H1 (cell line): ENCODE results near the gene CWC27. TPM values are rescaled to one million over a fixed set of nuclear protein-coding genes. Genes with fewer than 3 reads are reported as not detected.
A peak's percentile ranks its signal among the peaks of the same experiment; 100 is the strongest.

Experiments used
- CTCF ChIA-PET: fragments of 300-600 bp; sonication (Branson Sonifier 250); formaldehyde crosslinking; loops from one replicate; lab custom pipeline; 2021; ENCODE audit not compliant: partially characterized antibody; lab: Charles Lee
- POLR2A ChIA-PET: fragments of 300-600 bp; sonication (Branson Sonifier 250); formaldehyde crosslinking; loops from one replicate; lab custom pipeline; 2021; ENCODE audit warnings: inconsistent platforms; ENCODE audit not compliant: partially characterized antibody; lab: Charles Lee
- DNase-seq, 2 experiments: peaks; one replicate each; pipeline versions ENCODE4 v3.0.0 to v3.0.0-alpha.2; 2010 to 2022; ENCODE audit warnings: low spot score in 2 of 2, low read depth in 1 of 2, mixed read lengths in 1 of 2
- FAIRE-seq: peaks from 2 replicates; lab custom pipeline; 2011; peaks lifted over from hg19 to GRCh38; lab: Jason Lieb, UNC
- H2AFZ ChIP-seq: 2 replicates; pipeline ENCODE4 v1.8.1; 2012; ENCODE audit warnings: low read length, inconsistent platforms
- H2AK5ac ChIP-seq: 2 replicates; pipeline ENCODE4 v1.6.1; 2013; ENCODE audit warnings: low read depth, low read length
- H2BK120ac ChIP-seq: replicated peaks from 2 replicates; pipeline ENCODE3; 2013; ENCODE audit warnings: low read depth, low read length, inconsistent platforms
- H2BK12ac ChIP-seq: 2 replicates; pipeline ENCODE4 v1.6.1; 2013; ENCODE audit warnings: low read depth, low read length
- H2BK15ac ChIP-seq: 2 replicates; pipeline ENCODE4 v1.6.1; 2013; ENCODE audit warnings: low read length
- H2BK20ac ChIP-seq: 2 replicates; pipeline ENCODE4 v1.6.1; 2013; ENCODE audit warnings: low read length
- H2BK5ac ChIP-seq: 2 replicates; pipeline ENCODE4 v1.6.1; 2013; ENCODE audit warnings: low read depth, low read length
- H3K14ac ChIP-seq: 2 replicates; pipeline ENCODE4 v1.6.1; 2013; ENCODE audit warnings: inconsistent platforms; ENCODE audit not compliant: insufficient read length
- H3K18ac ChIP-seq: 2 replicates; pipeline ENCODE4 v1.6.1; 2013; ENCODE audit warnings: low read length; ENCODE audit errors: extremely low read depth
- H3K23ac ChIP-seq: 2 replicates; pipeline ENCODE4 v1.6.1; 2013; ENCODE audit warnings: inconsistent platforms; ENCODE audit not compliant: insufficient read length
- H3K23me2 ChIP-seq: 2 replicates; pipeline ENCODE4 v1.6.1; 2013; ENCODE audit warnings: low read depth, low read length
- H3K27ac ChIP-seq: 2 replicates; pipeline ENCODE4 v1.6.1; 2011; ENCODE audit warnings: low read depth, low read length, inconsistent platforms
- H3K27me3 ChIP-seq, 4 experiments: replicated peaks in 1 of 4; 1 replicate in 1 of 4; 2 replicates in 3 of 4; pipeline versions ENCODE4 v1.6.1 to v1.8.1; 2011 to 2013; ENCODE audit warnings: low read length in 3 of 4, mild to moderate bottlenecking in 3 of 4, inconsistent platforms in 2 of 4, mixed read lengths in 2 of 4, moderate library complexity in 1 of 4; ENCODE audit not compliant: control insufficient read depth in 3 of 4, insufficient read depth in 3 of 4; ENCODE audit errors: extremely low read depth in 1 of 4
- H3K36me3 ChIP-seq, 4 experiments: 2 replicates each; pipeline versions ENCODE4 v1.6.1 to v1.8.1; 2011 to 2013; ENCODE audit warnings: mild to moderate bottlenecking in 4 of 4, low read length in 3 of 4, moderate library complexity in 2 of 4, control low read depth in 1 of 4, inconsistent platforms in 1 of 4; ENCODE audit not compliant: insufficient read depth in 4 of 4, control insufficient read depth in 2 of 4
- H3K4ac ChIP-seq: replicated peaks from 2 replicates; pipeline ENCODE3; 2013; ENCODE audit warnings: low read length, low read depth, mixed read lengths, inconsistent platforms; ENCODE audit not compliant: insufficient read length
- H3K4me1 ChIP-seq, 4 experiments: replicated peaks in 1 of 4; 1 replicate in 1 of 4; 2 replicates in 3 of 4; pipeline versions ENCODE4 v1.6.1 to v1.8.1; 2011 to 2013; ENCODE audit warnings: low read length in 3 of 4, inconsistent platforms in 2 of 4, mixed read lengths in 1 of 4; ENCODE audit not compliant: insufficient read depth in 4 of 4, control insufficient read depth in 3 of 4
- H3K4me2 ChIP-seq, 2 experiments: 2 replicates each; pipeline versions ENCODE4 v1.6.1 to v1.8.1; 2011 to 2013; ENCODE audit warnings: low read depth in 2 of 2, low read length in 2 of 2, control low read depth in 1 of 2, inconsistent platforms in 1 of 2, mild to moderate bottlenecking in 1 of 2; ENCODE audit not compliant: insufficient read depth in 1 of 2
- H3K4me3 ChIP-seq, 4 experiments: fragments of 200-600, 300-600 bp in 1 of 4; sonication (generic), shearing (Covaris generic), sonication (Bioruptor Twin) in 1 of 4; 2 replicates each; pipeline versions ENCODE4 v1.5.1 to v1.8.1; 2011 to 2016; ENCODE audit warnings: low read length in 4 of 4, low read depth in 3 of 4, control low read depth in 2 of 4, inconsistent platforms in 2 of 4, mild to moderate bottlenecking in 2 of 4, mixed read lengths in 1 of 4, moderate library complexity in 1 of 4; ENCODE audit not compliant: insufficient read depth in 2 of 4; ENCODE audit errors: extremely low read depth in 1 of 4
- H3K56ac ChIP-seq: replicated peaks from 2 replicates; pipeline ENCODE3; 2013; ENCODE audit warnings: low read depth, mild to moderate bottlenecking, mixed read lengths, low read length, inconsistent platforms; ENCODE audit not compliant: insufficient read length
- H3K79me1 ChIP-seq: 2 replicates; pipeline ENCODE4 v1.6.1; 2013; ENCODE audit warnings: low read depth, low read length, control low read depth
- H3K79me2 ChIP-seq, 2 experiments: 2 replicates each; pipeline versions ENCODE4 v1.6.1 to v1.8.1; 2012 to 2013; ENCODE audit warnings: low read length in 2 of 2, mild to moderate bottlenecking in 2 of 2, inconsistent platforms in 1 of 2; ENCODE audit not compliant: insufficient read depth in 2 of 2, control insufficient read depth in 1 of 2
- H3K9ac ChIP-seq, 4 experiments: replicated peaks in 1 of 4; 1 replicate in 1 of 4; 2 replicates in 3 of 4; pipeline versions ENCODE4 v1.6.1 to v1.8.1; 2011 to 2013; ENCODE audit warnings: low read depth in 3 of 4, low read length in 3 of 4, control low read depth in 2 of 4, mild to moderate bottlenecking in 2 of 4, moderate library complexity in 2 of 4, inconsistent platforms in 1 of 4; ENCODE audit errors: extremely low read depth in 1 of 4
- H3K9me3 ChIP-seq, 2 experiments: 2 replicates each; pipeline versions ENCODE4 v1.6.1 to v1.8.1; 2012 to 2013; ENCODE audit warnings: mild to moderate bottlenecking in 2 of 2, moderate library complexity in 2 of 2, control low read depth in 1 of 2, inconsistent platforms in 1 of 2, low read depth in 1 of 2, low read length in 1 of 2, mixed read lengths in 1 of 2; ENCODE audit not compliant: insufficient read depth in 2 of 2
- H4K20me1 ChIP-seq, 2 experiments: replicated peaks in 1 of 2; 2 replicates each; pipeline versions ENCODE3 to v1.8.1; 2011 to 2013; ENCODE audit warnings: inconsistent platforms in 2 of 2, low read length in 2 of 2, mild to moderate bottlenecking in 1 of 2; ENCODE audit not compliant: insufficient read depth in 2 of 2, control insufficient read depth in 1 of 2
- H4K5ac ChIP-seq: 2 replicates; pipeline ENCODE4 v1.6.1; 2013; ENCODE audit warnings: low read length, low read depth, mixed read lengths, inconsistent platforms; ENCODE audit not compliant: insufficient read length
- H4K8ac ChIP-seq: 2 replicates; pipeline ENCODE4 v1.8.0; 2013; ENCODE audit warnings: mild to moderate bottlenecking, moderate library complexity, low read length, inconsistent platforms; ENCODE audit not compliant: insufficient read depth; ENCODE audit errors: extremely low read depth
- H4K91ac ChIP-seq: replicated peaks from 2 replicates; pipeline ENCODE3; 2013; ENCODE audit warnings: low read length, mixed read lengths, inconsistent platforms; ENCODE audit not compliant: insufficient read length
- BCL11A ChIP-seq, 2 experiments: IDR thresholded peaks; one replicate each; pipeline ENCODE4 v1.6.1; 2011; ENCODE audit warnings: low read depth in 2 of 2, low read length in 2 of 2, mild to moderate bottlenecking in 2 of 2
- CBX8 ChIP-seq: fragments of 300-800, 300-1000 bp; sonication (generic); IDR thresholded peaks from 2 replicates; pipeline ENCODE4 v1.7.1; 2016; ENCODE audit warnings: low read depth, low read length, borderline replicate concordance
- CEBPB ChIP-seq: IDR thresholded peaks from 2 replicates; pipeline ENCODE4 v1.6.1; 2012; ENCODE audit warnings: low read depth, low read length
- CHD2 ChIP-seq: IDR thresholded peaks from 2 replicates; pipeline ENCODE4 v1.6.1; 2012; ENCODE audit warnings: low read length, improper control_type of control experiment
- CREB1 ChIP-seq: IDR thresholded peaks from 2 replicates; pipeline ENCODE4 v1.6.1; 2012; ENCODE audit warnings: inconsistent platforms
- GABPA ChIP-seq: IDR thresholded peaks from 2 replicates; pipeline ENCODE4 v1.6.1; 2011; ENCODE audit warnings: mild to moderate bottlenecking, low read length, moderate library complexity, borderline replicate concordance; ENCODE audit not compliant: insufficient read depth
- JUN ChIP-seq: IDR thresholded peaks from 2 replicates; pipeline ENCODE4 v1.6.1; 2011; ENCODE audit warnings: low read depth, mild to moderate bottlenecking, improper control_type of control experiment, low read length
- KDM1A ChIP-seq: fragments of 200-600, 300-600 bp; sonication (generic); IDR thresholded peaks from 2 replicates; pipeline ENCODE4 v1.7.1; 2016; ENCODE audit warnings: mild to moderate bottlenecking, low read length, borderline replicate concordance
- KDM4A ChIP-seq: IDR thresholded peaks from one replicate; pipeline ENCODE4 v1.7.1; 2012; ENCODE audit warnings: low read depth, mild to moderate bottlenecking, moderate library complexity, low read length, inconsistent platforms; ENCODE audit not compliant: severe bottlenecking
- NANOG ChIP-seq: IDR thresholded peaks from 2 replicates; pipeline ENCODE4 v1.6.1; 2011; ENCODE audit warnings: low read length, low read depth, mild to moderate bottlenecking, inconsistent platforms; ENCODE audit not compliant: insufficient read depth, poor library complexity, severe bottlenecking
- NRF1 ChIP-seq: IDR thresholded peaks from 2 replicates; pipeline ENCODE4 v1.6.1; 2011; ENCODE audit warnings: mild to moderate bottlenecking, low read depth, low read length, improper control_type of control experiment
- POLR2A ChIP-seq, 2 experiments: IDR thresholded peaks; 1 replicate in 1 of 2; 2 replicates in 1 of 2; pipeline ENCODE4 v1.6.1; 2011; ENCODE audit warnings: low read depth in 2 of 2, low read length in 2 of 2, mild to moderate bottlenecking in 2 of 2; ENCODE audit errors: control extremely low read depth in 1 of 2
- RAD21 ChIP-seq, 2 experiments: IDR thresholded peaks in 1 of 2; conservative IDR thresholded peaks in 1 of 2; 2 replicates each; pipeline ENCODE4 v1.6.1; 2011; ENCODE audit warnings: low read depth in 2 of 2, low read length in 2 of 2, improper control_type of control experiment in 1 of 2, inconsistent platforms in 1 of 2, mild to moderate bottlenecking in 1 of 2, moderate library complexity in 1 of 2
- RXRA ChIP-seq: IDR thresholded peaks from 2 replicates; pipeline ENCODE4 v1.6.1; 2011; ENCODE audit warnings: low read depth, mild to moderate bottlenecking, low read length, moderate library complexity; ENCODE audit not compliant: insufficient read depth
- SUZ12 ChIP-seq: fragments of 200-600 bp; sonication (generic); IDR thresholded peaks from 2 replicates; pipeline ENCODE4 v1.6.1; 2012; ENCODE audit warnings: mild to moderate bottlenecking, inconsistent platforms, low read length, moderate library complexity, mixed read lengths
- WGBS, 2 experiments: shearing (Covaris generic) in 1 of 2; methylation state at CpG; one replicate each; pipeline versions ENCODE4 v1.1.6 to v1.1.7; 2013 to 2015; ENCODE audit warnings: low lambda C conversion rate in 2 of 2, mixed read lengths in 2 of 2, inconsistent platforms in 1 of 2, low coverage in 1 of 2, missing lambda C conversion rate in 1 of 2; ENCODE audit not compliant: insufficient replicate concordance in 2 of 2, insufficient coverage in 1 of 2, insufficient read length in 1 of 2; ENCODE audit errors: extremely low coverage in 1 of 2, missing lambda C conversion rate in 1 of 2; 5-methylcytosine and 5-hydroxymethylcytosine counted together
- polyA plus RNA-seq, 7 experiments: library from polyadenylated mRNA; depleted of rRNA in 3 of 7; stranded (reverse) in 5 of 7; unstranded in 2 of 7; fragments of >200 nt in 5 of 7; fragments of 200-250 nt in 2 of 7; gene quantifications; 1 replicate in 5 of 7; 2 replicates in 1 of 7; 4 replicates in 1 of 7; pipeline versions ENCODE4 v1.2.1 to v1.2.3, GENCODE V29; 2011 to 2013; ENCODE audit warnings: missing spikeins in 2 of 7, mixed read lengths in 2 of 7
- total RNA-seq: library from RNA; stranded (reverse); fragmentation: NEBNext Ultra II Directional; extraction: Animal tissue kit (Norgen Biotek cat#: 25700); gene quantifications from 2 replicates; pipeline ENCODE4 v1.2.1, GENCODE V29; 2021

Gene CWC27
- total and polyA plus RNA-seq, 2 of the 8 experiments (the other 6 are each of a cell fraction or from before 2014, with no cell fraction given) = 24.9 to 43.4 TPM

GRCh38 chr5:64977779-64978178 is 209.0 kb downstream of the CWC27 start:
- H2BK15ac ChIP-seq = no peak overlapping the region
- no peak overlapping the region for H3K4ac ChIP-seq
- no peak overlapping the region for H2BK20ac ChIP-seq
- H3K23ac ChIP-seq = no peak overlapping the region
- H3K27me3 ChIP-seq = no peaks in the 10 kb centered on the region
- H3K36me3 ChIP-seq = peaks cover 0 to 4% (median under 1%) of the 10 kb centered on the region in 4 experiments; a peak in 3 of 8 replicates
- H4K91ac ChIP-seq = peak overlapping the region; percentile 74
- H3K9ac ChIP-seq = no peak overlapping the region
- no peaks in the 10 kb centered on the region for H3K79me1 ChIP-seq
- H2AK5ac ChIP-seq = no peak overlapping the region
- ChIA-PET POLR2A (interaction anchor here (0.9 kb wide), 1 partner anchor 11 kb away, joined by 3 read pairs; no protein-coding TSS in a partner anchor), CTCF (interaction anchor here (0.7 kb wide), 1 partner anchor 122 kb away, joined by 3 read pairs; no protein-coding TSS in a partner anchor)
- no peak overlapping the region for H2BK5ac ChIP-seq
- FAIRE-seq (no peak), DNase-seq (no peak)
- no peak overlapping the region for H3K27ac ChIP-seq
- H3K23me2 ChIP-seq = no peaks in the 10 kb centered on the region
- H3K18ac ChIP-seq = no peak overlapping the region
- H3K4me3 ChIP-seq = no peak overlapping the region
- H2BK120ac ChIP-seq = no peak overlapping the region
- no peaks in the 10 kb centered on the region for H3K4me1 ChIP-seq
- H3K79me2 ChIP-seq = no peaks in the 10 kb centered on the region
- no peak overlapping the region for H3K14ac ChIP-seq
- H3K56ac ChIP-seq = no peak overlapping the region
- H4K20me1 ChIP-seq = peaks cover 0 to 2% of the 10 kb centered on the region in 2 experiments
- 94% methylated on average over 1 of the region's 1 CpG; no CpG with 5 or more reads in 1 of the 2 experiments for WGBS, 2 experiments
- no peak overlapping the region for H3K4me2 ChIP-seq
- H4K5ac ChIP-seq = no peak overlapping the region
- no peak overlapping the region for H4K8ac ChIP-seq
- H2AFZ ChIP-seq = no peak overlapping the region
- no peak overlapping the region for H2BK12ac ChIP-seq
- H3K9me3 ChIP-seq = no peaks in the 10 kb centered on the region
- no peak for TF ChIP-seq BCL11A (IDR thresholded peaks at IDR 0.05; ENCODE audit: low read depth in 2 of 2, low read length in 2 of 2)
- no peak for TF ChIP-seq NRF1
- TF ChIP-seq CEBPB = no peak
- TF ChIP-seq RXRA = no peak
- no peak for TF ChIP-seq JUN
- TF ChIP-seq SUZ12 = no peak
- TF ChIP-seq CBX8 = no peak
- no peak for TF ChIP-seq POLR2A (IDR thresholded peaks at IDR 0.05; ENCODE audit: control extremely low read depth in 1 of 2, low read depth in 2 of 2, low read length in 2 of 2)
- TF ChIP-seq CREB1 = no peak
- TF ChIP-seq RAD21 (IDR thresholded peaks at IDR 0.05 in 1 of 2, conservative IDR thresholded peaks at IDR 0.05 in 1 of 2; ENCODE audit: low read depth in 2 of 2, low read length in 2 of 2) = no peak
- TF ChIP-seq KDM4A = no peak
- no peak for TF ChIP-seq GABPA
- TF ChIP-seq NANOG = no peak
- no peak for TF ChIP-seq KDM1A
- no peak for TF ChIP-seq CHD2
